Measurements from ENCODE around the gene RTN4.

DNA sequence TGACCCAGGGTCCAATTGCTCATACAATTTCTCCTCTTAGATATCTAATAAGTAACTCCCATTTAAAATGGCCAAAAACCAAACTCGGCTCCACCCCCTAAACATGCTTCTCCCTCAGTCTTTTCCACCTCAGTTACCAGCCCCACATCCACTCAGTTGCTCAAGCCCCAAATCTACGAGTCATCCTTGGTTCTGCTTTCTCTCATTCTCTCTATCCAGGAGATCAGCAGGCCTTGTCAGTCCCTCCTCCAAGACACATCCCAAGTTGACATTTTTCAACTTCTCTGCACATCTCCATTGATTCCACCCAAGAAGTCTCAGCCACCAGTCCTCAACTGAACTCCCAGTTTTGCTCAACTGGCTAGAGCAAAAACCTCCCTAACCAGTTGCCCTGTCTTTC lies 40.5 kb upstream of the RTN4 start:
- TF ChIP-seq, protein P1, sequence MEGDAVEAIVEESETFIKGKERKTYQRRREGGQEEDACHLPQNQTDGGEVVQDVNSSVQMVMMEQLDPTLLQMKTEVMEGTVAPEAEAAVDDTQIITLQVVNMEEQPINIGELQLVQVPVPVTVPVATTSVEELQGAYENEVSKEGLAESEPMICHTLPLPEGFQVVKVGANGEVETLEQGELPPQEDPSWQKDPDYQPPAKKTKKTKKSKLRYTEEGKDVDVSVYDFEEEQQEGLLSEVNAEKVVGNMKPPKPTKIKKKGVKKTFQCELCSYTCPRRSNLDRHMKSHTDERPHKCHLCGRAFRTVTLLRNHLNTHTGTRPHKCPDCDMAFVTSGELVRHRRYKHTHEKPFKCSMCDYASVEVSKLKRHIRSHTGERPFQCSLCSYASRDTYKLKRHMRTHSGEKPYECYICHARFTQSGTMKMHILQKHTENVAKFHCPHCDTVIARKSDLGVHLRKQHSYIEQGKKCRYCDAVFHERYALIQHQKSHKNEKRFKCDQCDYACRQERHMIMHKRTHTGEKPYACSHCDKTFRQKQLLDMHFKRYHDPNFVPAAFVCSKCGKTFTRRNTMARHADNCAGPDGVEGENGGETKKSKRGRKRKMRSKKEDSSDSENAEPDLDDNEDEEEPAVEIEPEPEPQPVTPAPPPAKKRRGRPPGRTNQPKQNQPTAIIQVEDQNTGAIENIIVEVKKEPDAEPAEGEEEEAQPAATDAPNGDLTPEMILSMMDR (IDR thresholded peaks at IDR 0.05): no peak
- TF ChIP-seq POLR2A (IDR thresholded peaks at IDR 0.05): no peak

All from heart left ventricle (tissue), 13 donors.